H9 (cell line): ENCODE measurements around the gene PLEKHA4. TPM values are rescaled to one million over a fixed set of nuclear protein-coding genes. Genes with fewer than 3 reads are reported as not detected.

Source experiments
- DNase-seq: peaks from one replicate; pipeline ENCODE4 v3.0.0-alpha.2; 2017
- H2AFZ ChIP-seq: one replicate; pipeline ENCODE4 v1.6.1; 2013; ENCODE audit warnings: mild to moderate bottlenecking, low read length, control low read depth, moderate library complexity
- H2AK5ac ChIP-seq: 2 replicates; pipeline ENCODE4 v1.6.1; 2013; ENCODE audit warnings: low read length, control low read depth, mixed read lengths; ENCODE audit not compliant: insufficient read length
- H2BK120ac ChIP-seq: one replicate; pipeline ENCODE4 v1.6.1; 2013; ENCODE audit warnings: low read depth, mild to moderate bottlenecking, low read length, control low read depth, inconsistent platforms; ENCODE audit not compliant: poor library complexity, severe bottlenecking
- H2BK12ac ChIP-seq: 2 replicates; pipeline ENCODE4 v1.6.1; 2013; ENCODE audit warnings: low read length, control low read depth, mixed read lengths, low read depth; ENCODE audit not compliant: insufficient read length
- H2BK15ac ChIP-seq: 2 replicates; pipeline ENCODE4 v1.6.1; 2013; ENCODE audit warnings: low read depth, low read length, control low read depth
- H2BK20ac ChIP-seq: one replicate; pipeline ENCODE4 v1.6.1; 2013; ENCODE audit warnings: low read depth, mild to moderate bottlenecking, low read length, control low read depth, inconsistent platforms; ENCODE audit not compliant: poor library complexity, severe bottlenecking
- H2BK5ac ChIP-seq: 2 replicates; pipeline ENCODE4 v1.6.1; 2013; ENCODE audit warnings: low read length, control low read depth, mixed read lengths; ENCODE audit not compliant: insufficient read length
- H3K14ac ChIP-seq: 2 replicates; pipeline ENCODE4 v1.6.1; 2013; ENCODE audit warnings: low read length, control low read depth; ENCODE audit not compliant: insufficient read depth
- H3K18ac ChIP-seq: 2 replicates; pipeline ENCODE4 v1.6.1; 2013; ENCODE audit warnings: low read depth, mild to moderate bottlenecking, mixed read lengths, low read length, control low read depth; ENCODE audit not compliant: insufficient read length
- H3K23ac ChIP-seq: 2 replicates; pipeline ENCODE4 v1.6.1; 2013; ENCODE audit warnings: low read length, control low read depth, mixed read lengths, low read depth; ENCODE audit not compliant: insufficient read length
- H3K23me2 ChIP-seq: 2 replicates; pipeline ENCODE4 v1.6.1; 2013; ENCODE audit warnings: low read depth, mild to moderate bottlenecking, mixed read lengths, low read length, control low read depth; ENCODE audit not compliant: insufficient read length, poor library complexity, severe bottlenecking
- H3K27ac ChIP-seq: 2 replicates; pipeline ENCODE4 v1.5.1; 2013; ENCODE audit warnings: low read length, control low read depth, mixed read lengths, low read depth; ENCODE audit not compliant: insufficient read length
- H3K27me3 ChIP-seq: 2 replicates; pipeline ENCODE4 v1.6.1; 2013; ENCODE audit warnings: low read length, control low read depth, inconsistent platforms; ENCODE audit not compliant: insufficient read depth
- H3K4ac ChIP-seq: 2 replicates; pipeline ENCODE4 v1.6.1; 2013; ENCODE audit warnings: low read depth, mild to moderate bottlenecking, control low read depth, inconsistent platforms, low read length, moderate library complexity
- H3K4me1 ChIP-seq: 2 replicates; pipeline ENCODE4 v1.6.1; 2013; ENCODE audit warnings: low read length, control low read depth, inconsistent platforms; ENCODE audit not compliant: insufficient read depth
- H3K4me2 ChIP-seq: 2 replicates; pipeline ENCODE4 v1.6.1; 2013; ENCODE audit warnings: low read length, control low read depth, mixed read lengths; ENCODE audit not compliant: insufficient read length, insufficient read depth
- H3K56ac ChIP-seq: 2 replicates; pipeline ENCODE4 v1.6.1; 2013; ENCODE audit warnings: low read depth, mild to moderate bottlenecking, mixed read lengths, low read length, control low read depth; ENCODE audit not compliant: insufficient read length
- H3K79me1 ChIP-seq: 2 replicates; pipeline ENCODE4 v1.6.1; 2013; ENCODE audit warnings: low read depth, mild to moderate bottlenecking, moderate library complexity, low read length, control low read depth, inconsistent platforms; ENCODE audit not compliant: insufficient read depth, poor library complexity, severe bottlenecking
- H3K79me2 ChIP-seq: 2 replicates; pipeline ENCODE4 v1.6.1; 2013; ENCODE audit warnings: low read length, control low read depth, inconsistent platforms; ENCODE audit not compliant: insufficient read depth
- H3K9ac ChIP-seq: 2 replicates; pipeline ENCODE4 v1.6.1; 2013; ENCODE audit warnings: low read length, control low read depth, mixed read lengths; ENCODE audit not compliant: insufficient read length; ENCODE audit errors: extremely low read depth
- H3K9me3 ChIP-seq: one replicate; pipeline ENCODE4 v1.6.1; 2013; ENCODE audit warnings: low read depth, low read length, inconsistent platforms; ENCODE audit not compliant: control insufficient read depth
- H3T11ph ChIP-seq: one replicate; pipeline ENCODE4 v1.6.1; 2013; ENCODE audit warnings: mild to moderate bottlenecking, low read length, control low read depth, inconsistent platforms
- H4K20me1 ChIP-seq: one replicate; pipeline ENCODE4 v1.6.1; 2013; ENCODE audit not compliant: control insufficient read depth, insufficient read length, insufficient read depth
- H4K5ac ChIP-seq: 2 replicates; pipeline ENCODE4 v1.6.1; 2013; ENCODE audit warnings: low read depth, mild to moderate bottlenecking, mixed read lengths, low read length, control low read depth; ENCODE audit not compliant: insufficient read length
- H4K8ac ChIP-seq: replicated peaks from 2 replicates; pipeline ENCODE4 v1.6.1; 2013; ENCODE audit warnings: low read length, control low read depth, mixed read lengths, low read depth; ENCODE audit not compliant: insufficient read length
- H4K91ac ChIP-seq: 2 replicates; pipeline ENCODE4 v1.6.1; 2013; ENCODE audit warnings: low read depth, mild to moderate bottlenecking, moderate library complexity, mixed read lengths, low read length, control low read depth; ENCODE audit not compliant: insufficient read length
- H3K27ac Mint-ChIP-seq, 3 experiments: 2 replicates in 2 of 3; 3 replicates in 1 of 3; pipeline ENCODE4 v1.8.0; 2020 to 2021; ENCODE audit warnings: mixed read lengths in 3 of 3, mild to moderate bottlenecking in 1 of 3, moderate library complexity in 1 of 3
- H3K27me3 Mint-ChIP-seq: 2 replicates; pipeline ENCODE4 v1.8.0; 2021; ENCODE audit warnings: low read depth, mild to moderate bottlenecking, moderate library complexity, mixed read lengths
- H3K36me3 Mint-ChIP-seq, 3 experiments: 2 replicates in 2 of 3; 3 replicates in 1 of 3; pipeline ENCODE4 v1.8.0; 2020 to 2021; ENCODE audit warnings: low read depth in 3 of 3, mixed read lengths in 3 of 3; ENCODE audit not compliant: insufficient read depth in 1 of 3
- H3K4me1 Mint-ChIP-seq, 2 experiments: 2 replicates each; pipeline ENCODE4 v1.8.0; 2020; ENCODE audit warnings: mixed read lengths in 2 of 2
- H3K4me3 Mint-ChIP-seq, 2 experiments: 2 replicates in 1 of 2; 3 replicates in 1 of 2; pipeline ENCODE4 v1.8.0; 2020 to 2021; ENCODE audit warnings: mild to moderate bottlenecking in 2 of 2, mixed read lengths in 2 of 2, moderate library complexity in 1 of 2
- H3K9me3 Mint-ChIP-seq, 2 experiments: 2 replicates in 1 of 2; 3 replicates in 1 of 2; pipeline ENCODE4 v1.8.0; 2020; ENCODE audit warnings: mild to moderate bottlenecking in 2 of 2, mixed read lengths in 2 of 2, moderate library complexity in 1 of 2
- WGBS: extraction: QIAGEN DNeasy Blood & Tissue Kit; methylation state at CpG from one replicate; pipeline ENCODE4 v1.1.7; 2013; ENCODE audit warnings: missing lambda C conversion rate, low lambda C conversion rate, mixed read lengths; ENCODE audit not compliant: insufficient read length; ENCODE audit errors: extremely low coverage; 5-methylcytosine and 5-hydroxymethylcytosine counted together
- total RNA-seq: library from RNA; stranded (reverse); gene quantifications from 2 replicates; pipeline ENCODE4 v1.2.1, GENCODE V29; 2021
- TF ChIP-seq, protein P1 (sequence below): fragments of 200-600 bp; sonication (generic); conservative IDR thresholded peaks from 3 replicates; pipeline ENCODE4 v1.8.0; 2021; ENCODE audit warnings: antibody characterized with exemption, mild to moderate bottlenecking

The PLEKHA4 gene
- total RNA-seq, 1 experiment from 2014 or later = 15.3 TPM

DNA sequence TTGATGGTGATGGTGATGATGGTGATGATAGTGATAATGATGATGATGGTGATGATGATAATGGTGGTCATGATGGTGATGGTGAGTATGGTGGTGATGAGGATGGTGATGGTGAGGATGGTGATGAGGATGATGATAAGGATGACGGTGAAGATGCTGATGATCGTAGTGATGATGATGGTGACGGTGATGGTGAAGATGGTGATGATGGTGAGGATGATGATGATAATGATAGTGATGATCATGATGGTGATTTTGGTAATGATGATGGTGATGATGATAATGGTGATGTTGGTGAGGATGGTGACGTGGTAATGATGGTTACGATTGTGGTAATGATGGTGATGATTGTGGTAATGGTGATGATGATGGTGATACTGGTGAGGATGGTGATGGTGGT lies 46.8 kb downstream of the PLEKHA4 start:
- H3K4me1 Mint-ChIP-seq = no peaks in the 10 kb centered on the region
- Histone ChIP-seq H3K79me1 (no peaks in the 10 kb centered on the region), H3K9me3 (no peaks in the 10 kb centered on the region), H3K4ac (no peak overlapping the region), H4K8ac (no peak overlapping the region), H3K27me3 (no peaks in the 10 kb centered on the region; the same call in 1 of the 2 replicates), H3T11ph (no peak overlapping the region), H3K79me2 (no peaks in the 10 kb centered on the region), H2AK5ac (no peak overlapping the region), H4K5ac (no peak overlapping the region), H3K18ac (no peak overlapping the region), H3K56ac (no peak overlapping the region), H2BK20ac (no peak overlapping the region), H3K23me2 (no peaks in the 10 kb centered on the region), H3K4me1 (no peaks in the 10 kb centered on the region), H2AFZ (no peak overlapping the region), H4K91ac (no peak overlapping the region), H3K14ac (no peak overlapping the region), H2BK15ac (no peak overlapping the region), H3K9ac (no peak overlapping the region), H2BK120ac (no peak overlapping the region), H3K27ac (no peak overlapping the region), H4K20me1 (no peaks in the 10 kb centered on the region), H2BK12ac (no peak overlapping the region), H2BK5ac (no peak overlapping the region), H3K23ac (no peak overlapping the region), H3K4me2 (no peak overlapping the region)
- WGBS = 100% methylated on average over 5 of the region's 5 CpGs
- no peaks in the 10 kb centered on the region for H3K9me3 Mint-ChIP-seq
- peaks cover under 1 to 2% (median 1%) of the 10 kb centered on the region in 3 experiments; a peak in 5 of 7 replicates for H3K36me3 Mint-ChIP-seq
- TF ChIP-seq, protein P1, sequence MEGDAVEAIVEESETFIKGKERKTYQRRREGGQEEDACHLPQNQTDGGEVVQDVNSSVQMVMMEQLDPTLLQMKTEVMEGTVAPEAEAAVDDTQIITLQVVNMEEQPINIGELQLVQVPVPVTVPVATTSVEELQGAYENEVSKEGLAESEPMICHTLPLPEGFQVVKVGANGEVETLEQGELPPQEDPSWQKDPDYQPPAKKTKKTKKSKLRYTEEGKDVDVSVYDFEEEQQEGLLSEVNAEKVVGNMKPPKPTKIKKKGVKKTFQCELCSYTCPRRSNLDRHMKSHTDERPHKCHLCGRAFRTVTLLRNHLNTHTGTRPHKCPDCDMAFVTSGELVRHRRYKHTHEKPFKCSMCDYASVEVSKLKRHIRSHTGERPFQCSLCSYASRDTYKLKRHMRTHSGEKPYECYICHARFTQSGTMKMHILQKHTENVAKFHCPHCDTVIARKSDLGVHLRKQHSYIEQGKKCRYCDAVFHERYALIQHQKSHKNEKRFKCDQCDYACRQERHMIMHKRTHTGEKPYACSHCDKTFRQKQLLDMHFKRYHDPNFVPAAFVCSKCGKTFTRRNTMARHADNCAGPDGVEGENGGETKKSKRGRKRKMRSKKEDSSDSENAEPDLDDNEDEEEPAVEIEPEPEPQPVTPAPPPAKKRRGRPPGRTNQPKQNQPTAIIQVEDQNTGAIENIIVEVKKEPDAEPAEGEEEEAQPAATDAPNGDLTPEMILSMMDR = no peak
- no peak overlapping the region for H3K4me3 Mint-ChIP-seq
- no peak for DNase-seq
- H3K27ac Mint-ChIP-seq = no peak overlapping the region
- H3K27me3 Mint-ChIP-seq = peaks cover 9% of the 10 kb centered on the region
